H1 (cell line): ENCODE results near the gene SMARCC1. TPM values are rescaled to one million over a fixed set of nuclear protein-coding genes. Genes with fewer than 3 reads are reported as not detected.

Experiments
- CTCF ChIA-PET: fragments of 300-600 bp; sonication (Branson Sonifier 250); formaldehyde crosslinking; loops from one replicate; lab custom pipeline; 2021; ENCODE audit not compliant: partially characterized antibody; lab: Charles Lee
- POLR2A ChIA-PET: fragments of 300-600 bp; sonication (Branson Sonifier 250); formaldehyde crosslinking; loops from one replicate; lab custom pipeline; 2021; ENCODE audit warnings: inconsistent platforms; ENCODE audit not compliant: partially characterized antibody; lab: Charles Lee
- DNase-seq, 2 experiments: peaks; one replicate each; pipeline versions ENCODE4 v3.0.0 to v3.0.0-alpha.2; 2010 to 2022; ENCODE audit warnings: low spot score in 2 of 2, low read depth in 1 of 2, mixed read lengths in 1 of 2
- FAIRE-seq: peaks from 2 replicates; lab custom pipeline; 2011; peaks lifted over from hg19 to GRCh38; lab: Jason Lieb, UNC
- H2AFZ ChIP-seq: 2 replicates; pipeline ENCODE4 v1.8.1; 2012; ENCODE audit warnings: low read length, inconsistent platforms
- H2AK5ac ChIP-seq: 2 replicates; pipeline ENCODE4 v1.6.1; 2013; ENCODE audit warnings: low read depth, low read length
- H2BK120ac ChIP-seq: replicated peaks from 2 replicates; pipeline ENCODE3; 2013; ENCODE audit warnings: low read depth, low read length, inconsistent platforms
- H2BK12ac ChIP-seq: 2 replicates; pipeline ENCODE4 v1.6.1; 2013; ENCODE audit warnings: low read depth, low read length
- H2BK15ac ChIP-seq: 2 replicates; pipeline ENCODE4 v1.6.1; 2013; ENCODE audit warnings: low read length
- H2BK20ac ChIP-seq: 2 replicates; pipeline ENCODE4 v1.6.1; 2013; ENCODE audit warnings: low read length
- H2BK5ac ChIP-seq: 2 replicates; pipeline ENCODE4 v1.6.1; 2013; ENCODE audit warnings: low read depth, low read length
- H3K14ac ChIP-seq: 2 replicates; pipeline ENCODE4 v1.6.1; 2013; ENCODE audit warnings: inconsistent platforms; ENCODE audit not compliant: insufficient read length
- H3K18ac ChIP-seq: 2 replicates; pipeline ENCODE4 v1.6.1; 2013; ENCODE audit warnings: low read length; ENCODE audit errors: extremely low read depth
- H3K23ac ChIP-seq: 2 replicates; pipeline ENCODE4 v1.6.1; 2013; ENCODE audit warnings: inconsistent platforms; ENCODE audit not compliant: insufficient read length
- H3K23me2 ChIP-seq: 2 replicates; pipeline ENCODE4 v1.6.1; 2013; ENCODE audit warnings: low read depth, low read length
- H3K27ac ChIP-seq: 2 replicates; pipeline ENCODE4 v1.6.1; 2011; ENCODE audit warnings: low read depth, low read length, inconsistent platforms
- H3K27me3 ChIP-seq, 4 experiments: replicated peaks in 1 of 4; 1 replicate in 1 of 4; 2 replicates in 3 of 4; pipeline versions ENCODE4 v1.6.1 to v1.8.1; 2011 to 2013; ENCODE audit warnings: low read length in 3 of 4, mild to moderate bottlenecking in 3 of 4, inconsistent platforms in 2 of 4, mixed read lengths in 2 of 4, moderate library complexity in 1 of 4; ENCODE audit not compliant: control insufficient read depth in 3 of 4, insufficient read depth in 3 of 4; ENCODE audit errors: extremely low read depth in 1 of 4
- H3K36me3 ChIP-seq, 4 experiments: 2 replicates each; pipeline versions ENCODE4 v1.6.1 to v1.8.1; 2011 to 2013; ENCODE audit warnings: mild to moderate bottlenecking in 4 of 4, low read length in 3 of 4, moderate library complexity in 2 of 4, control low read depth in 1 of 4, inconsistent platforms in 1 of 4; ENCODE audit not compliant: insufficient read depth in 4 of 4, control insufficient read depth in 2 of 4
- H3K4ac ChIP-seq: replicated peaks from 2 replicates; pipeline ENCODE3; 2013; ENCODE audit warnings: low read length, low read depth, mixed read lengths, inconsistent platforms; ENCODE audit not compliant: insufficient read length
- H3K4me1 ChIP-seq, 4 experiments: replicated peaks in 1 of 4; 1 replicate in 1 of 4; 2 replicates in 3 of 4; pipeline versions ENCODE4 v1.6.1 to v1.8.1; 2011 to 2013; ENCODE audit warnings: low read length in 3 of 4, inconsistent platforms in 2 of 4, mixed read lengths in 1 of 4; ENCODE audit not compliant: insufficient read depth in 4 of 4, control insufficient read depth in 3 of 4
- H3K4me2 ChIP-seq, 2 experiments: 2 replicates each; pipeline versions ENCODE4 v1.6.1 to v1.8.1; 2011 to 2013; ENCODE audit warnings: low read depth in 2 of 2, low read length in 2 of 2, control low read depth in 1 of 2, inconsistent platforms in 1 of 2, mild to moderate bottlenecking in 1 of 2; ENCODE audit not compliant: insufficient read depth in 1 of 2
- H3K4me3 ChIP-seq, 4 experiments: fragments of 200-600, 300-600 bp in 1 of 4; sonication (generic), shearing (Covaris generic), sonication (Bioruptor Twin) in 1 of 4; 2 replicates each; pipeline versions ENCODE4 v1.5.1 to v1.8.1; 2011 to 2016; ENCODE audit warnings: low read length in 4 of 4, low read depth in 3 of 4, control low read depth in 2 of 4, inconsistent platforms in 2 of 4, mild to moderate bottlenecking in 2 of 4, mixed read lengths in 1 of 4, moderate library complexity in 1 of 4; ENCODE audit not compliant: insufficient read depth in 2 of 4; ENCODE audit errors: extremely low read depth in 1 of 4
- H3K56ac ChIP-seq: replicated peaks from 2 replicates; pipeline ENCODE3; 2013; ENCODE audit warnings: low read depth, mild to moderate bottlenecking, mixed read lengths, low read length, inconsistent platforms; ENCODE audit not compliant: insufficient read length
- H3K79me1 ChIP-seq: 2 replicates; pipeline ENCODE4 v1.6.1; 2013; ENCODE audit warnings: low read depth, low read length, control low read depth
- H3K79me2 ChIP-seq, 2 experiments: 2 replicates each; pipeline versions ENCODE4 v1.6.1 to v1.8.1; 2012 to 2013; ENCODE audit warnings: low read length in 2 of 2, mild to moderate bottlenecking in 2 of 2, inconsistent platforms in 1 of 2; ENCODE audit not compliant: insufficient read depth in 2 of 2, control insufficient read depth in 1 of 2
- H3K9ac ChIP-seq, 4 experiments: replicated peaks in 1 of 4; 1 replicate in 1 of 4; 2 replicates in 3 of 4; pipeline versions ENCODE4 v1.6.1 to v1.8.1; 2011 to 2013; ENCODE audit warnings: low read depth in 3 of 4, low read length in 3 of 4, control low read depth in 2 of 4, mild to moderate bottlenecking in 2 of 4, moderate library complexity in 2 of 4, inconsistent platforms in 1 of 4; ENCODE audit errors: extremely low read depth in 1 of 4
- H3K9me3 ChIP-seq, 2 experiments: 2 replicates each; pipeline versions ENCODE4 v1.6.1 to v1.8.1; 2012 to 2013; ENCODE audit warnings: mild to moderate bottlenecking in 2 of 2, moderate library complexity in 2 of 2, control low read depth in 1 of 2, inconsistent platforms in 1 of 2, low read depth in 1 of 2, low read length in 1 of 2, mixed read lengths in 1 of 2; ENCODE audit not compliant: insufficient read depth in 2 of 2
- H4K20me1 ChIP-seq, 2 experiments: replicated peaks in 1 of 2; 2 replicates each; pipeline versions ENCODE3 to v1.8.1; 2011 to 2013; ENCODE audit warnings: inconsistent platforms in 2 of 2, low read length in 2 of 2, mild to moderate bottlenecking in 1 of 2; ENCODE audit not compliant: insufficient read depth in 2 of 2, control insufficient read depth in 1 of 2
- H4K5ac ChIP-seq: 2 replicates; pipeline ENCODE4 v1.6.1; 2013; ENCODE audit warnings: low read length, low read depth, mixed read lengths, inconsistent platforms; ENCODE audit not compliant: insufficient read length
- H4K8ac ChIP-seq: 2 replicates; pipeline ENCODE4 v1.8.0; 2013; ENCODE audit warnings: mild to moderate bottlenecking, moderate library complexity, low read length, inconsistent platforms; ENCODE audit not compliant: insufficient read depth; ENCODE audit errors: extremely low read depth
- H4K91ac ChIP-seq: replicated peaks from 2 replicates; pipeline ENCODE3; 2013; ENCODE audit warnings: low read length, mixed read lengths, inconsistent platforms; ENCODE audit not compliant: insufficient read length
- WGBS, 2 experiments: shearing (Covaris generic) in 1 of 2; methylation state at CpG; one replicate each; pipeline versions ENCODE4 v1.1.6 to v1.1.7; 2013 to 2015; ENCODE audit warnings: low lambda C conversion rate in 2 of 2, mixed read lengths in 2 of 2, inconsistent platforms in 1 of 2, low coverage in 1 of 2, missing lambda C conversion rate in 1 of 2; ENCODE audit not compliant: insufficient replicate concordance in 2 of 2, insufficient coverage in 1 of 2, insufficient read length in 1 of 2; ENCODE audit errors: extremely low coverage in 1 of 2, missing lambda C conversion rate in 1 of 2; 5-methylcytosine and 5-hydroxymethylcytosine counted together
- polyA plus RNA-seq, 7 experiments: library from polyadenylated mRNA; depleted of rRNA in 3 of 7; stranded (reverse) in 5 of 7; unstranded in 2 of 7; fragments of >200 nt in 5 of 7; fragments of 200-250 nt in 2 of 7; gene quantifications; 1 replicate in 5 of 7; 2 replicates in 1 of 7; 4 replicates in 1 of 7; pipeline versions ENCODE4 v1.2.1 to v1.2.3, GENCODE V29; 2011 to 2013; ENCODE audit warnings: missing spikeins in 2 of 7, mixed read lengths in 2 of 7
- total RNA-seq: library from RNA; stranded (reverse); fragmentation: NEBNext Ultra II Directional; extraction: Animal tissue kit (Norgen Biotek cat#: 25700); gene quantifications from 2 replicates; pipeline ENCODE4 v1.2.1, GENCODE V29; 2021
- TF ChIP-seq, protein P1 (sequence below): IDR thresholded peaks from 2 replicates; pipeline ENCODE4 v1.6.1; 2012; ENCODE audit warnings: inconsistent platforms

The SMARCC1 gene
- total and polyA plus RNA-seq, 2 of the 8 experiments (the other 6 are each of a cell fraction or from before 2014, with no cell fraction given), result 64.1 to 335 TPM

DNA sequence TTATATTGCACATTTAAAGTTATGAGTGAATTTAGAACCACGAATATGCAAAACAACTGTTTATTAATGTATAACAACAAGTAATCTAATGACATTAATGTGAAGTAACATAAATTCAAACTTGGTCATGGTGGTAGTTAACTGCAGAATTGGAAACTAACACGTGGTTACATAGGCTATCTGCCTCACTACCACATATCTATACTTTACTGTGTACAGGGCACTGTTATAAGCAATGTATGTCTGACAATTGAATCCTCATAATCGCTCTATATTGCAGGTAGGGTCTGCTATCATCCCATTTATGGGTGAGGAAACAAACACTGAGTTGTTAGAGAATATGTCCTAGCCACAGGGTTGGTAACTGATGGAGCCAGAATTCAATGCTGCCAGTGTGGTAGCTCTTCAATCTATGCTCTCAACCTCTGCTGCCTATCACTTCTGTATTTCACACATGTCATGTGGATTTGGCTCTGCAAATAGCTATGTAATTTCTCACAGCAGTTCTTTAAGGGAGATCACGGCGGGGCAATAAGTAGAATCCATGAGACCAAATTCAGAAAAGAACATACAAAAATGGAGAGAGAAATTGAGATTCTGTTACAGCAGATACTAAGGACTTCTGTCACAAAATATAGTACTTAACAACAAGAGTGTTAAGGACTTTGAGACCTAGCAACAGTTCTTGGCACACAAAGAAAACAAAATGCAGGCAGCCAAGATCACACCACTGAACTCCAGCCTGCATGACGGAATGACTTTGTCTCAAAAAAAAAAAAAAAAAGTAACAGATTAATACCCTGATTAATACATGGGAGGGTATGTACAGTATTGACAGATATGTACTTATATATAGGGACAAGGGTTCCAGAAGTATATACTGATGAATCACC is 103.0 kb downstream of the SMARCC1 start:
- H3K18ac ChIP-seq, result no peak overlapping the region
- H2BK12ac ChIP-seq, result no peak overlapping the region
- H4K8ac ChIP-seq, result no peak overlapping the region
- H3K36me3 ChIP-seq, result peaks cover 18 to 92% (median 71%) of the 10 kb centered on the region in 4 experiments
- H4K20me1 ChIP-seq, result no peaks in the 10 kb centered on the region
- no peaks in the 10 kb centered on the region for H3K79me1 ChIP-seq
- no peak overlapping the region for H2BK20ac ChIP-seq
- ChIA-PET POLR2A (interaction anchor here (0.8 kb wide), 1 partner anchor 18 kb away, joined by 3 read pairs; no protein-coding TSS in a partner anchor), CTCF (interaction anchor here (0.6 kb wide), 2 partner anchors 1470 to 1766 kb away, joined by 3 to 6 read pairs; no protein-coding TSS in a partner anchor)
- H4K91ac ChIP-seq, result no peak overlapping the region
- H2BK120ac ChIP-seq, result no peak overlapping the region
- H2BK15ac ChIP-seq, result no peak overlapping the region
- 92% methylated on average over 6 of the region's 6 CpGs; no CpG with 5 or more reads in 1 of the 2 experiments for WGBS, 2 experiments
- no peak overlapping the region for H3K4me3 ChIP-seq
- H3K4ac ChIP-seq, result no peak overlapping the region
- DNase-seq (no peak), FAIRE-seq (no peak)
- H3K23me2 ChIP-seq, result no peaks in the 10 kb centered on the region
- no peak overlapping the region for H4K5ac ChIP-seq
- H3K56ac ChIP-seq, result no peak overlapping the region
- no peak overlapping the region for H3K9ac ChIP-seq
- H3K23ac ChIP-seq, result no peak overlapping the region
- H3K4me1 ChIP-seq, result no peaks in the 10 kb centered on the region
- H3K14ac ChIP-seq, result no peak overlapping the region
- no peak overlapping the region for H2AFZ ChIP-seq
- no peak overlapping the region for H3K27ac ChIP-seq
- no peaks in the 10 kb centered on the region for H3K9me3 ChIP-seq
- no peak overlapping the region for H2AK5ac ChIP-seq
- no peak overlapping the region for H2BK5ac ChIP-seq
- no peak overlapping the region for H3K4me2 ChIP-seq
- no peaks in the 10 kb centered on the region for H3K27me3 ChIP-seq
- H3K79me2 ChIP-seq, result no peaks in the 10 kb centered on the region; a peak in 1 of 4 replicates
- TF ChIP-seq, protein P1, sequence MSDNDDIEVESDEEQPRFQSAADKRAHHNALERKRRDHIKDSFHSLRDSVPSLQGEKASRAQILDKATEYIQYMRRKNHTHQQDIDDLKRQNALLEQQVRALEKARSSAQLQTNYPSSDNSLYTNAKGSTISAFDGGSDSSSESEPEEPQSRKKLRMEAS, result no peak
